DOHH2 (cell line): ENCODE measurements around the gene SLCO2A1.

Source experiments
- H3F3A ChIP-seq: fragments of 200-600 bp; sonication (generic), shearing (Covaris generic); 2 replicates; pipeline ENCODE4 v1.6.0; 2016; ENCODE audit warnings: antibody characterized with exemption, mild to moderate bottlenecking; ENCODE audit not compliant: control insufficient read depth, insufficient read depth
- H3K27ac ChIP-seq: fragments of 200-600 bp; sonication (generic); 2 replicates; pipeline ENCODE4 v1.5.1; 2014; ENCODE audit warnings: low read depth, mild to moderate bottlenecking, low read length, moderate library complexity
- H3K27me3 ChIP-seq: fragments of 200-600 bp; sonication (generic); 2 replicates; pipeline ENCODE4 v1.6.1; 2014; ENCODE audit warnings: mild to moderate bottlenecking, low read length, mixed read lengths; ENCODE audit not compliant: control insufficient read depth
- H3K36me3 ChIP-seq: fragments of 200-600 bp; sonication (generic); 2 replicates; pipeline ENCODE4 v1.6.1; 2014; ENCODE audit warnings: mild to moderate bottlenecking, low read length, moderate library complexity, mixed read lengths; ENCODE audit not compliant: control insufficient read depth
- H3K4me1 ChIP-seq: fragments of 200-600 bp; sonication (generic); 2 replicates; pipeline ENCODE4 v1.6.1; 2014; ENCODE audit warnings: mild to moderate bottlenecking, low read length, mixed read lengths; ENCODE audit not compliant: control insufficient read depth
- H3K4me2 ChIP-seq: fragments of 200-600 bp; sonication (generic); 2 replicates; pipeline ENCODE4 v1.6.0; 2014; ENCODE audit warnings: mild to moderate bottlenecking, low read length, moderate library complexity
- H3K4me3 ChIP-seq: fragments of 200-600 bp; sonication (generic); 2 replicates; pipeline ENCODE4 v1.5.1; 2014; ENCODE audit warnings: mild to moderate bottlenecking, low read length, mixed read lengths
- H3K79me2 ChIP-seq: fragments of 200-600 bp; sonication (generic); 2 replicates; pipeline ENCODE4 v1.6.1; 2014; ENCODE audit warnings: mild to moderate bottlenecking, low read length, mixed read lengths; ENCODE audit not compliant: control insufficient read depth
- H3K9me2 ChIP-seq: fragments of 200-600 bp; sonication (generic); replicated peaks from 2 replicates; pipeline ENCODE4 v1.6.1; 2014; ENCODE audit warnings: mild to moderate bottlenecking, low read length, mixed read lengths; ENCODE audit not compliant: control insufficient read depth
- H3K9me3 ChIP-seq: fragments of 200-600 bp; sonication (generic); 2 replicates; pipeline ENCODE4 v1.6.1; 2014; ENCODE audit warnings: antibody characterized with exemption, low read length, mixed read lengths; ENCODE audit not compliant: control insufficient read depth, insufficient read depth
- H4K20me1 ChIP-seq: fragments of 200-600 bp; sonication (generic); 2 replicates; pipeline ENCODE4 v1.6.0; 2014; ENCODE audit warnings: low read depth, mild to moderate bottlenecking, antibody characterized with exemption, low read length, moderate library complexity; ENCODE audit not compliant: control insufficient read depth, insufficient read depth
- EZH2phosphoT487 ChIP-seq: fragments of 200-600 bp; sonication (generic); IDR thresholded peaks from 2 replicates; pipeline ENCODE4 v1.6.1; 2017; ENCODE audit warnings: borderline replicate concordance, mild to moderate bottlenecking, antibody characterized with exemption, low read length, moderate library complexity, mixed read lengths
- TF ChIP-seq, protein P1 (sequence below): fragments of 200-600 bp; sonication (generic); IDR thresholded peaks from one replicate; pipeline ENCODE4 v1.5.1; 2014; ENCODE audit warnings: antibody characterized with exemption, mild to moderate bottlenecking, low read depth, low read length; ENCODE audit not compliant: poor library complexity, severe bottlenecking

SLCO2A1 gene

DNA sequence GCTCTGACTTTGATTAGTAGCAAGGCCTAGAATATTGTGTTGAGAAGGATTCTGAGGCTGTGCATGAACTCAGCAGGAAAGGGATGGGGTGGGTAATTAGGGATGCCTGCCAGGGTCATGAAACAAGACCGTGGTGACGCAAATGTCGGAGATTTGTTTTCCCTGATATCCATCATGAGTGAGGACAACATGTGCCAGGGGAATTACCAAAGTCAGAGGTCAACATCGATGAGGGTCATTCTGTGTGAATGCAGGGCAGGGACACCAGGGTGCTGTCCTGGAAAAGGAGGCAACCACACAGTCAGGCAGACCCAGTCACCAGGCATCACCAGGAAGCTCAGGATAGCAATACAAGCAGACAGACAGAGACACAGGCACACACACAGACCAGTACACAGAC, 52.2 kb downstream of the SLCO2A1 start:
- H3K79me2 ChIP-seq, result no peaks in the 10 kb centered on the region
- H3K4me1 ChIP-seq, result no peaks in the 10 kb centered on the region
- no peaks in the 10 kb centered on the region for H3K9me2 ChIP-seq
- no peak overlapping the region for H3K27ac ChIP-seq
- H3K9me3 ChIP-seq, result no peaks in the 10 kb centered on the region
- no peaks in the 10 kb centered on the region for H3F3A ChIP-seq
- H3K27me3 ChIP-seq, result no peaks in the 10 kb centered on the region
- H3K36me3 ChIP-seq, result no peaks in the 10 kb centered on the region
- H3K4me2 ChIP-seq, result no peak overlapping the region
- TF ChIP-seq, protein P1, sequence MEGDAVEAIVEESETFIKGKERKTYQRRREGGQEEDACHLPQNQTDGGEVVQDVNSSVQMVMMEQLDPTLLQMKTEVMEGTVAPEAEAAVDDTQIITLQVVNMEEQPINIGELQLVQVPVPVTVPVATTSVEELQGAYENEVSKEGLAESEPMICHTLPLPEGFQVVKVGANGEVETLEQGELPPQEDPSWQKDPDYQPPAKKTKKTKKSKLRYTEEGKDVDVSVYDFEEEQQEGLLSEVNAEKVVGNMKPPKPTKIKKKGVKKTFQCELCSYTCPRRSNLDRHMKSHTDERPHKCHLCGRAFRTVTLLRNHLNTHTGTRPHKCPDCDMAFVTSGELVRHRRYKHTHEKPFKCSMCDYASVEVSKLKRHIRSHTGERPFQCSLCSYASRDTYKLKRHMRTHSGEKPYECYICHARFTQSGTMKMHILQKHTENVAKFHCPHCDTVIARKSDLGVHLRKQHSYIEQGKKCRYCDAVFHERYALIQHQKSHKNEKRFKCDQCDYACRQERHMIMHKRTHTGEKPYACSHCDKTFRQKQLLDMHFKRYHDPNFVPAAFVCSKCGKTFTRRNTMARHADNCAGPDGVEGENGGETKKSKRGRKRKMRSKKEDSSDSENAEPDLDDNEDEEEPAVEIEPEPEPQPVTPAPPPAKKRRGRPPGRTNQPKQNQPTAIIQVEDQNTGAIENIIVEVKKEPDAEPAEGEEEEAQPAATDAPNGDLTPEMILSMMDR, result no peak
- no peak for TF ChIP-seq EZH2phosphoT487
- H4K20me1 ChIP-seq, result no peaks in the 10 kb centered on the region
- H3K4me3 ChIP-seq, result no peak overlapping the region

DNA sequence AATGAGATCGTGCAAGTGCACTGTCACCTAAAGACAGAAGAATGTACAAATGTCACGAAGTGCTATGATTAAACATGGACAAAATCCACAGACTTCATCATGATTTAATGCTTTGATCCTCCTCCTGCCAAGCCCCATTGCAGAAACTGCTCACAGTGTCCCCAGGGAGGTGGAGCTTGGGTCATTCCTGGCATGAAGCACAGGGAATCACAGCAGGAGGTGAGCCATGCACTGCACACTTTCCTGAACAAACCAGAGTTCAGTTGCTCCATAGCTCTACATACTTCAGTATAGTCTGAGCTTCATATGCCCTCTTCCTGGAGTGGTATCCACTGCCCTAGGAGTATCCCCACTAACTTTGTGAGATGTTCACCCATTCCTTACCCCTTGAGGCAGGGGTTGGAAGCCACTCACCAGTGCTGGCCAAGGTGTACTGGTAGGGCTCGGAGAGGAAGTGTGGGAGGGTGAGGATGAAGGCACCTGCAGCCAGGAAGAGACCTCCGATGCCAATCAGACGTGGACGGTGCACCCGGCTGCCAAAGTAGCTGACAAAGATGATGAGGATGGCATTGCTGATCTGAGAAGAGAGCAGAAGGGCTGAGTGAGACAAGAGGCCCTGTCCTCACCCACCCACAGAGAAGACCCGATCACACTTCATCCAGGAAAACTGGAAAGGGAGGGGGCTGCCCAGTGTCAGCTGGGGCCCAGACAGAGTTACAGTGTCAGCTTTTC, 56.3 kb downstream of the SLCO2A1 start:
- H3K27ac ChIP-seq, result no peak overlapping the region
- no peak overlapping the region for H3K4me3 ChIP-seq
- H3K27me3 ChIP-seq, result no peaks in the 10 kb centered on the region
- H3F3A ChIP-seq, result no peaks in the 10 kb centered on the region
- no peaks in the 10 kb centered on the region for H3K9me2 ChIP-seq
- no peaks in the 10 kb centered on the region for H3K79me2 ChIP-seq
- peaks cover 3% of the 10 kb centered on the region; the same call in 1 of the 2 replicates for H3K9me3 ChIP-seq
- TF ChIP-seq, protein P1, result no peak
- TF ChIP-seq EZH2phosphoT487, result no peak
- H3K36me3 ChIP-seq, result no peaks in the 10 kb centered on the region
- no peaks in the 10 kb centered on the region for H4K20me1 ChIP-seq
- no peak overlapping the region for H3K4me2 ChIP-seq
- no peaks in the 10 kb centered on the region for H3K4me1 ChIP-seq

DNA sequence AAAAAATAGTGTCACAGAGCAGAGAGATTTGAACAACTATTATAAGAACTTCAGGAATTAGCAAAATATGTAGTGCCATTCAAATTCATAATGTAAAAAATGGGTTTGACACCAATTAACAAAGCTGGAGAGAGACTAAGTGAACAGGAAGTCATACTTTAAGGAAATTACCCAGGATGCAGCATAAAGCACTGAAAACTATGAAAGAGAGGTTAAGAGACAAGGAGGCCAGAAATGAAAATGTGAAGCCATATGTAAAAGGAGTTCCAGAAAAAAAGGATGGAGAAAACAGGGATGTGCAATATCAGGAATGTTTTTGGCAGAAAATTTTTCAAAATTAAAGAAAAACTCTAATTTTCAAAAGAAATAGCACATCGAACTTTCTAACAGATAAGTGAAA, 57.6 kb downstream of the SLCO2A1 start:
- Histone ChIP-seq H3K27ac (no peak overlapping the region), H3K36me3 (no peaks in the 10 kb centered on the region)

More for the DNA sequence above, 57.6 kb downstream of the SLCO2A1 start:
- H3K79me2 ChIP-seq, result no peaks in the 10 kb centered on the region
- H3K4me2 ChIP-seq, result no peak overlapping the region
- no peaks in the 10 kb centered on the region for H4K20me1 ChIP-seq
- H3K4me1 ChIP-seq, result no peaks in the 10 kb centered on the region
- no peaks in the 10 kb centered on the region for H3K9me2 ChIP-seq
- H3F3A ChIP-seq, result no peaks in the 10 kb centered on the region
- no peak for TF ChIP-seq EZH2phosphoT487
- TF ChIP-seq, protein P1, result no peak
- no peaks in the 10 kb centered on the region for H3K27me3 ChIP-seq
- no peak overlapping the region for H3K4me3 ChIP-seq
- H3K9me3 ChIP-seq, result peaks cover 3% of the 10 kb centered on the region; the same call in 1 of the 2 replicates
